Epidermal melanocyte (primary cell): Measurements from ENCODE around the gene PTGIS.

Source experiments
- DNase-seq: peaks from one replicate; pipeline ENCODE4 v3.0.0; 2011; ENCODE audit warnings: low spot score; ENCODE audit not compliant: insufficient read length

Gene PTGIS

DNA sequence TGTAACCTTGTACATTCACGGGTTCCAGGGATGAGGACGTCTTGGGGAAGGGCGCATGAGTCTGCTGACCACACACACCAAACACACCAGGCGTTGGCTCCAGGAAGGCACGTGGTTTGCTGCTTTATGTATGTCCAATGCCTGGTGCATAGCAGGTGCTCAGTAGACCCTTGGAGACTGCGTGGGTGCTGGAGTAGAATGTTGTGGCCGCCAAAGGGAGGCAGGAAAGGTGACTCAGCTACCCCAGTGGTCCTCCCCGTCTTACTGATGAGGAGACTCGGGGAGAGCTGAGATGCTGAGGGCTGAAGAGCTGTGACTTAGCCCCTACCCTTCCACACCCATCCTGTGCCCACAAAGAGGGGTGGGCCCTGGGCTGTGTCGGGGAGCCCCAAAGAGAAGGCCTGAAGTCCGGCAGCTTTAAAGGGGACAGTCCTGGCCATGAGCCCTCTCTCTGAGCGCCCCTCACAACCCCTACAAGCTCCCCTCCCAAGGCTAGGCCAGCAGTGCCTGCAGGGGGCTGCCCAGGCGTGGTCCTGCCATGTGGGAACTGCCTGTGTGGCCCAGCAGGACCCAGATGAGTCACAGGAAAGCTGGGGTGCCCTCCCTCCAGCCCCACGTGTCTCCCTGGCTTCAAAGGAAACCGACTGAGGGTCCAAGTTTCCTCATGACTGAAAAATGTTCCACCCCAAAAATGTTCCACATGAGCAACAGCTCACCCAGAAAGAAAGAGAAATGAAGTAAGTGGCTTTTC lies 28.0 kb upstream of the PTGIS start:
- no peak for DNase-seq

DNA sequence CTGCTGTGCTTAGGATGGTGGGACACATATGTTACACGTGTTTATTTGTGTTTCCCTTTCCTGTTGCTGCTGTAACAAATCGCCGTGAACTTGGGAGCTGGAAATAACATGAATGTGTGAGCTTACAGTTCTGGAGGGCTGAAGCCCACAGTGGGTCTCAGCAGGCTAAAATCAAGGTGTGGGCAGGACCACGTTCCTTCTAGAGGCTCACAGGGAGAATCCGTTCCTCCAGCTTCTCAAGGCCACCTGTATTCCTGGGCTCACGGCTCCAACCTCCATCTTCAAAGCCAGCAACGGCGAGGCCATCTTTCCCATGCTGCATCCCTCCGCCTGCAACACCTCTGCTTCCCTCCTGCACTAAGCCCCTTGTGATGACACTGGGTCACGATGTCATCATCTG lies 27.4 kb upstream of the PTGIS start:
- no peak for DNase-seq

DNA sequence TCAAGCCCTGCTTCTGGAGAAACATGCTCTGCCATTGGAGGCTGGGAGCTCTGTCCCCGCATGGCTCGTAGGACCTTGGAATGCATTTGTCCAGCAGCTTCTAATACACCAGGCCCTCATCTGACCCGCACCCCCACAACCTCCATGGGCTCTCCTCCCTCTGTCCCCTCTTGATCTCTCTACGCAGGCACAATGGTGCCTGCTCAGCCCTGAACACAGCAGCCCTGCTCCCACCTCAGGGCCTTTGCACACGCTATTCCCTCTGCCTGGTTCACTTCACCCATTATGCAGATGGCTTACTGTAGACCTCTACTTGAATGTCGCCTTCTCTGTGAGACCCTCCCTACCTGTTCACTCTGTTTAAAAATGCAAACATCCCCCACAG lies 27.0 kb upstream of the PTGIS start:
- no peak for DNase-seq

GRCh38 chr20:49594143-49594930 lies 26.4 kb upstream of the PTGIS start:
- no peak for DNase-seq

DNA sequence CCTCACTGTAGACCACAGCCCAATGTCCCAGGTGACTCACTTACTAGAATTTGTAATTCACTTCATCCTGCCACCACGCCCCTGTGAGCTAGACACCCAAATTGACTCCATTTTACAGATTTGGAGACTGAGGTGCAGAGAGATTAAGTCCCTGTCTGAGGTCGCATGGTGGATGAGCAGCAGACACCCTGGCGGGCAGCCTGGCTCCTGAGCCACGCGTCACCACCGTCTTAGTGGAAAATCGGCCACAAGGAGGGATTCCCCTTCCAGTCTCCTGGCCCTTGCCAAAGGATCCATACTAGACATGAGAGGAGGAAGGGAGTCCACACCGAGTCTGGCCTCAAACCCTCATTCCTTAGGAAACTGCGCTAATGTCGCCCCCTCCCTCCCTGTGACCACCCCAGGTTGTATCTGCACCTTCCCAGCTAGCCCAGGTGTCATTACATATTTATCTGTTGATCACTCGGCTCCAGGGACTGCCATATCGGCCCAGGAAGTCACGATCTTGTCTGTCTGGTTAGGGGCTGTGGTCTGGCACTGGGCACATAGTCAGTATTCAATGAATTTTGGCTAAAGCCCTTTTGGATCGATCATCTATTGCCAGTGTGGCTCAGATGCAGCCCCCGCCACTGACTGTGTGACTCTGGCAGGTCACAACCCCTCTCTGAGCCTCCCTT lies 25.7 kb upstream of the PTGIS start:
- no peak for DNase-seq

- DNase-seq = no peak
Measured at GRCh38 chr20:49592120-49592519, 24.2 kb upstream of the PTGIS start.

DNA sequence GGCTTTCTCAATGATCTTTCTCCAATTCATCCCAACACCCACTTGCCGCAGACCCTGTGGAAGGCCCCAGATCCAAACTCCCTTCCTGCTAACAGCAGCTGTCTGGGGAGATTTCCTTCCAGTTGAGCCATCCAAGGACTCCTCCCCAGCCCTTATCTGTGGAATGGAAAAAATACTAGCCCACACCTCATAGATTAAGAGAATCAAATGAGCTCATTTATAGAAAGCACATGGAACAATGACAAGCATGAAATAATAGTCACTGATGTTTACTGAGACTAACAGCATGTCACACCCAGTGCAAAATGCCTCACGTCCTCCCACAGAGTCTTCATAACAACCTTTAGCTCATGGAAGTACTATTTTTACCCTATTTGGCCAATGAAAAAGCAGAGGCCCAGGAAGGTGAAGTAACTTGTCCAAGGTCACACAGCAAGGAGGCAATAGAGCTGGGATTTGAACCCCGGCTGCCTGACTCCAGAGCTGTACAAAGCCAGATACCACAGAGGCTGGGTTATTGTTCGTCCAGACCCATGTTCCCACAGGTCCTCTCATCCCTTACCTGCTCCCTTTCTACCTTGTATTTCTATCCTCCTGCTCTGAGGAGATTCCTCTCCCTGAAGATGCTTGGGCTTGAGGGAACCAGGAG lies 23.4 kb upstream of the PTGIS start:
- DNase-seq = no peak

- no peak for DNase-seq
Measured at GRCh38 chr20:49590163-49591017, 22.5 kb upstream of the PTGIS start.

DNA sequence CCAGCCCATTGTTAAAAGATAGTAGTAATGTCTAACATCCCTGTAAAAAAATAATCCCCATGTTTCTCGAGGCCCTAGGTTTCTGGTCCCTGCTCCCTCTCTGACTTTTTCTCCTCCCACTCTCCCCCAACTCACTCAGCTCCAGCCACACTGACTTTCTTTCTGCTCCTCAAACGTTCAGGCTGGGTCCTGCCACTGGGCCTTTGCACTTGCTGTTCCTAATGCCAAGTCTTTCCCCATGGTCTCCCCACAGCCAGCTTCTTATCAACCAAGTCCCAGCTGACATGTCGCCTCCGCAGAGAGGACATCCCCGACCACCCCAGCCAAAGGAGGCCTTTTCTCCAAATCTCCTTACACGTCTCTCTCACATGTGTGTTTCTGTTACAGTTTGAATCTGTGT lies 21.8 kb upstream of the PTGIS start:
- no peak for DNase-seq

GRCh38 chr20:49587111-49587570 lies 19.2 kb upstream of the PTGIS start:
- no peak for DNase-seq

- DNase-seq = no peak
Measured at GRCh38 chr20:49585585-49586245, 17.8 kb upstream of the PTGIS start.

GRCh38 chr20:49584418-49585382 lies 16.8 kb upstream of the PTGIS start:
- no peak for DNase-seq

DNA sequence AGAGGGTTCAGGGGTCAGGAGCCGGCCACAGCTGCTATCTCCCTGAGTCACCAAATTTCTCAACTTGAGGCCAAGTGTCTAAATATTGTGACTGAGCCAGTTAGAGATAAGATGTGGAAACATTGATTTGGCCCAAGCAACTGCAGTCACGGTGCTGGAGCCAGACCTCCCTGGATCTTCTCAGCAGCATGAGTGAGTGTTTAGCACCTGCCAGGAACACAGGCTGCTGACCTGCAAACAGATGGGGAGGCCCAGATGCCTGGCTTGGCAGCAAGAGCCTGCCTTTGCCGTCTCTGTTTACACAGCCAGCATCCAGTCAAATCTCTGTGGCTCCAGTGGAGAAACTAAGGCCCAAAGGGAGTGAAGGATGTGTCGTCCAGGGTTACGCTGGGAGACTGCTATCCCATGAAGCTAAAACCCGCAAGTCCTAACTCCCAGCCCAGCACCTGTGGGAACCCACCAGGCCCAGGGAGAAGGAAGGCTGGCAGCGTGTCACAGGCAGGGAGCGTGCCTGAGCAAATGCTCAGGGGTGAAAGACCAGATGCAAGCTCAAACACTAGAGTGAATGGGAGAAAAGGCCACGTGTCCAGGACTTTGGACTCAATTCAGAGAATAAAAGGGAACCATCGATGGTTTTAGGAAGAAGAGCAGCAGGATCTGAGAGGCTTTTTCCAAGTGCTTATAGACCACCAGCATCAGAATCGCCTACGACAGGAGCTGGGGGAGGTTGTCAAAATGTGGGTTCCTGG lies 15.9 kb upstream of the PTGIS start:
- DNase-seq = no peak

DNA sequence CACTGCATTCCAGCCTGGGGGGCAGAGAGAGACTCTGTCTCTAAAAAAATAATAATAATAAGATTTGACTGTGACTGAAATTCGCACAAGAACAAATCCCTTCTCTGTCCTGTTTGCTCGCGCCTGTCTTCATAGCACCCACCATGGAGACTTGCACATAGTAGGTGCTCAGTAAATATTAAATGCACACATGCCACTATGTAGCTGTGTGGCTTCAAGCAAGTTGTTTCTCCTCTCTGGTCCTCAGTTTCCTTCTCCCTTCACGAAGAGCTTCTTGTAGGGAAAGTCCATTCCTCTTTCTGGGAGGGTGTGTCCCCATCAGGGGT lies 15.4 kb upstream of the PTGIS start:
- DNase-seq = no peak

DNA sequence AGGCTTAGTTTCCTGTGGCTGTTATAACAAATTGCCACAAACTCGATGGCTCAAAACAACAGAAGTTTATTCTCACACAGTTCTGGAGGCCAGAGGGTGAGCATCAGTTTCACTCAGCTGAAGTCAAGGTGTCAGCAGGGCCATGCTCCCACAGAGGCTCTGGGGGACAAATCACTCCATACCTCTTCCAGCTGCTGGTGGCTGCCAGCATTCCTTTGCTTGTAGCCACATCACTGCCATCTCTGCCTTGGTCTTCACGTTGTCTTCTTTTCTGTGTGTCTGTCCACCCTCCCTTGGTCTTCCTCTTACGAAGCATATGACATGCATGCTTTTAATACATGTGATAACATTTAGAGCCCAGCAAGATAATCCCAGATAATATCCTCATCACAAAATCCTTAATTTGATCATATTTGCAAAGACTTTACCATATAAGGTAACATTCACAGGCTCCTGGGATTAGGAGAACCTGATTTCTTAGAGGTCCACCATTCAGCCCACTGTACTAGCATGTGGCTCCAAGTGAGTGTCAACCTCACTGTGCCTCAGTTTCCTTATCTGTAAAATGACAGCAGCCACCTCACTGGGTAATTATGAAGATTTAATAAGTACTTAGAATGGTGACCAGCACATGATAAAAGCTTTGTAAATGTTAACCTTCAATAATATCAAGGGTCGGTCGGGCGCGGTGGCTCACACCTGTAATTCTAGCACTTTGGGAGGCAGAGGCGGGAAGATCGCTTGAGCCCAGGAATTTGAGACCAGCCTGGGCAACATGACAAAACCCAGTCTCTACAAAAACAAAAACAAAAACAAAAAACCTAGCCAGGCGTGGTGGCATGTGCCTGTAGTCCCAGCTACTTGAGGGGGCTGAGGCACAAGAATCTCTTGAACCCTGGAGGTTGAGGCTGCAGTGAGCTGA lies 14.7 kb upstream of the PTGIS start:
- no peak for DNase-seq

GRCh38 chr20:49581482-49581881 lies 13.5 kb upstream of the PTGIS start:
- no peak for DNase-seq

- no peak for DNase-seq
Measured at GRCh38 chr20:49580813-49581174, 12.9 kb upstream of the PTGIS start.
